Stimulated activated CD4-positive, alpha-beta T cell treated with anti-CD3 and anti-CD28 coated beads, Interleukin-1b, Interleukin-23, amount 100 ng/mL, for 24 hours (primary cell): ENCODE results near the gene PTPN6.
"Not testable (repeated sequence)": the region's sequence is repeated elsewhere in the genome, so short reads cannot be mapped to it uniquely, and the experiment has no call there.

ENCODE experiments used
- DNase-seq, 4 experiments: peaks; one replicate each; pipeline ENCODE4 v3.0.0-alpha.2; 2020; ENCODE audit warnings: low read depth in 4 of 4, low spot score in 1 of 4

Gene PTPN6

GRCh38 chr12:6950811-6951540 is at the start of gene PTPN6:
Gene PTPN6 (plus strand): TSS chr12:6951356. CDS start chr12:6951513, 157 bp downstream.
- peak in 1 of 4 experiments; percentile 54 for DNase-seq

GRCh38 chr12:6902448-6902847 is 48.7 kb upstream of the PTPN6 start:
- no peak for DNase-seq

- no peak for DNase-seq
Observed at GRCh38 chr12:6903722-6904121, 47.4 kb upstream of the PTPN6 start.

- peak; percentile 96 to 99 (median 97) for DNase-seq
Observed at GRCh38 chr12:6904280-6905276, 46.6 kb upstream of the PTPN6 start, which contains the start of gene LRRC23. Gene LRRC23 (plus strand): TSS chr12:6904822. CDS start chr12:6905634, 812 bp downstream.

DNA sequence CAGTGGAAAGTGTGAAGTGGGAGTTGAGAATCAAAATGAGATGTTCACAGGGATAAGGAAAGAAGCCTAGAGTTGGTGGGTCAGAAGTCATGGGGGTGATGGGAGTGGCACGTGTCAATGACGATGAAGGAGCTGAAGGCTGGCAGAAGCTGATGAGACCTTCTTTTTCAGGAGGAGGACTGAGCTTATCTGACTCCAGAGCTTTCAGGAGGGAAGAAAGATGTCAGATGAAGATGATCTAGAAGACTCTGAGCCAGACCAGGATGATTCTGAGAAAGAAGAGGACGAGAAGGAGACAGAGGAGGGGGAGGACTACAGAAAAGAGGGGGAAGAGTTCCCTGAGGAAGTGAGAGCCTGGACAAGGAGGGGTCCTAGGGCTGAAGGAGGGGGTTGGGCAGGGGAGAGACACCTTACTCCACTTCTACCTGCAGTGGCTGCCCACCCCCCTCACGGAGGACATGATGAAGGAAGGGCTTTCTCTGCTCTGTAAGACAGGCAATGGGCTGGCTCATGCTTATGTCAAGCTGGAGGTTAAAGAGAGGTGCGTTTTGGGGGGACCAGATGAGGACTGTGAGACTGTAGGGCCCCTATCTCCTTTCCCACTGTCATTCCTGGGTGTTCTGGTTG is 45.6 kb upstream of the PTPN6 start:
- DNase-seq = no peak

- DNase-seq = not testable (repeated sequence)
Observed at GRCh38 chr12:6908141-6908540, 43.0 kb upstream of the PTPN6 start.

GRCh38 chr12:6909421-6910145 is 41.6 kb upstream of the PTPN6 start:
- no peak for DNase-seq

DNA sequence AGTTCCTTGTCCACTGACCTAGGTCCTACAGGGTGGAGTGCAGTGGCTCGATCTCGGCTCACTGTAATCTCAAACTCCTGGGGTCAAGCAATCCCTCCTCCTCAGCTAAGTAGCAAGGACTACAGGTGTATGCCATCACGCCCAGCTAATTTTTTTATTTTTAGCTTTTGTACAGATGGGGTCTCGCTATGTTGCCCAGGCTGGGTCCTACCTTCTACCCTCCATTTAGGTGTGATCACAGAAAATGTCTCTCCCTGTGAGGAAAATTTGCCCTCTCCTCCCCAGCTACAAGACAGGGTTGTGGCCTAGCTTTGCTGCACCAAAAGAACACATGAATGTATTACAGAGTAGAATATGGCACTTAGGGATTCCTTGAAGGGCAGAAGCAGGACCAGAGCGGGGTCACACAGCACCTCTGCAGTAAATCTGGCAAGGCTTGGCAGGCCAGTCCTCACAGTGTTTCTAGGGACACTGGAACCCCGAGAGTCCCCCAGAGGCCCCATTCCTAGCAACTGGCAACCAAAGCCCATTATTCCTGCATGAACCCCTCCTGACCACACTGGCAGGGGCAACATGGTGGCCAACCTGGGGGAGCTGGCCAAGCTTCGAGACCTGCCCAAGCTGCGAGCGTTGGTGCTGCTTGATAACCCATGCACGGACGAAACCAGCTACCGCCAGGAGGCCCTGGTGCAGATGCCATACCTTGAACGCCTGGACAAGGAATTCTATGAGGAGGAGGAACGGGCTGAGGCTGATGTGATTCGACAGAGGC is 38.8 kb upstream of the PTPN6 start:
- no peak for DNase-seq

GRCh38 chr12:6914246-6914946 is 36.8 kb upstream of the PTPN6 start, which contains the start of gene ENO2:
Gene ENO2 (plus strand): TSS chr12:6914580. CDS start chr12:6915833, 1,253 bp downstream.
- DNase-seq = peak; percentile 58 to 84 (median 68)

GRCh38 chr12:6914947-6915788 is 36.0 kb upstream of the PTPN6 start:
- no peak for DNase-seq

GRCh38 chr12:6915789-6916285 is 35.3 kb upstream of the PTPN6 start:
- no peak for DNase-seq

DNA sequence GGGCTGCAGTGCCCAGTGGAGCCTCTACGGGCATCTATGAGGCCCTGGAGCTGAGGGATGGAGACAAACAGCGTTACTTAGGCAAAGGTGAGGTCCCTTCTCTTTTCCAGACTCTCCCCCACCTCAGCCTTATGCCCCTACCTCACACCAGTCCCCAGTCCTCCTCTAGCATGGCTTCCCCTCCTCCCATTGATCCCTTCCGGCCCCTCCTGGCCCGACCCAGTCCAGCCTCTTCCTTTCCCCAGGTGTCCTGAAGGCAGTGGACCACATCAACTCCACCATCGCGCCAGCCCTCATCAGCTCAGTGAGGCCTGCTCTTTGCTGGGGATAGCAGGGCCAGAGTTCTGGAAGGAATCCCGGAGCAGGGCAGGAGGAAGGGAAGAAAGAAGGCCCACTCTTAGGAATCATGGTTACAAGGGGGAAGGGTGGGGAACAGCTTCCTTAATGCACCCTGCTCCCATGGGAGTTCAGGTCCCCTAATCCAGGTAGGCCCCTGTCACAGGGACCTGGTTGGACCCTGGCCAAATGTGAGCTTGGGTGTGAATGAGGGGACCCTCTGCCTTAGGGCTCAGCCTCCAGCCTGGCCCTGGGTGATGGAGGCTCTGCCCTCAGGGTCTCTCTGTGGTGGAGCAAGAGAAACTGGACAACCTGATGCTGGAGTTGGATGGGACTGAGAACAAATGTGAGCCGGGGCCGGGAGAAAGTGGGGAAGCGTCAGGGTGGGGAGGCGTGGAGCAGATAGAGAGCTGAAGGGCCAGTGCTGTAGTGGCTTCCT is 34.5 kb upstream of the PTPN6 start:
- DNase-seq = no peak

GRCh38 chr12:6917491-6918231 is 33.5 kb upstream of the PTPN6 start:
- DNase-seq = no peak

DNA sequence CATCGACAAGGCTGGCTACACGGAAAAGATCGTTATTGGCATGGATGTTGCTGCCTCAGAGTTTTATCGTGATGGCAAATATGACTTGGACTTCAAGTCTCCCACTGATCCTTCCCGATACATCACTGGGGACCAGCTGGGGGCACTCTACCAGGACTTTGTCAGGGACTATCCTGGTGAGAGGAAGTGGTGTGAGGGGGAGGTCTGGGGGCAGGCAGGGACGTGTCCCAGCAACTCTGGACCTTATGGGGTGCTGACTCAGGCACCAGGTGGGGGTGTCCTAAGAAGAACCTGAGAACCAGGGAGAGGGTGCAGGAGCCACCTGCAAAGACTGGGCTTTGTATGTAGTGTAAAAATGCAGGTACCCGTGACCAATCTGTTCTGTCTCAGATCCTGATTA is 31.6 kb upstream of the PTPN6 start:
- no peak for DNase-seq

DNA sequence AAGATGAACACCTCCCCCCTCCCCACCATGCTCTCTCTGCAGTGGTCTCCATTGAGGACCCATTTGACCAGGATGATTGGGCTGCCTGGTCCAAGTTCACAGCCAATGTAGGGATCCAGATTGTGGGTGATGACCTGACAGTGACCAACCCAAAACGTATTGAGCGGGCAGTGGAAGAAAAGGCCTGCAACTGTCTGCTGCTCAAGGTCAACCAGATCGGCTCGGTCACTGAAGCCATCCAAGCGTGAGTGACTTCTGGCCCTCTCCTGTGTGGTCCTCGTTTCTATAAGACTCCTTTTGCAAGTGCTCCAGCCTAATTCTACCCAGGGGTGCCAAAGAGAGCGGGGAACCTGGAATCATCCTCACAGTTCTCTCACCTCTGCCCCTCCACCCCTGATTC is 29.6 kb upstream of the PTPN6 start:
- no peak for DNase-seq
